HG02678 (cell line): Measurements from ENCODE around the gene PKD1L1.

ENCODE experiments used
- ATAC-seq: cut with Tn5 transposase; IDR thresholded peaks from one replicate; pipeline ENCODE4 v1.9.1; 2021; ENCODE audit warnings: mild to moderate bottlenecking, moderate library complexity; ENCODE audit not compliant: unreplicated experiment

PKD1L1 gene

DNA sequence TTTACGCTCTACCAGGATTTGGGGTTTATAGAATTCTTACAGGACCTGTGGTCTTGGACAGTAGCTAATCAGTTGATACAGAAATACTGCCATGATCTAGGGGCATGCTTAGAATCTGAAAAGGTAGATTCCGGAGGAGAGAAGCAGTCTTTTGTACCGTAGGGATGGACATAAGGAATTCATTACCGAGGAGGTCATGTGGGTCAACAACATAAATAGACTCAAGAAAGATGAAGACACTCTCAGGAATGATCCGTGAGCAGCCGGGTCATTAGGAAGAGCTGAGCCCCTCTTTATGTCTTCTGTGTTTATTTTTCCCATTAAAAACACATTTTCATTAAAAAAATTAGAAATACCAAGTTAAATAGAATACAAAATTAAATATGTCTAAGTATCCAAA, 206.3 kb downstream of the PKD1L1 start:
- no peak for ATAC-seq

DNA sequence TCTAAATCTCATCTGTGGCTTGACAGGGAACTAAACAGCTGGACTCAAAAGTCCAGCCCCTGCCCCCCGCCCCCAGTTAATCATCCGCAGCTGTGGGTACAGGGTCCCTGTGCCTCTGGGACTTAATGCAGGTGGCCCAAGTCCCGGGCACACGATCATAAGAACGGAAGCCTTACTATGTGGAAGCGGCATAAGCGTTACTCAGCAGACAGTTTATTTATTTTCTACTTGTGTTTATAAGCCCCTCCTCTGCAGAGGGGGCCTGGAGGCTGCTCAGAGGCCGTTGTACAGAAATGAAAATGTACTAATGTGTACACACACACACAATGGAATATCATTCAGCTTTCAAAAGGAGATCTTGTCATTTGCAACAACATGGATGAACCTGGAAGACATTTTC, 208.4 kb downstream of the PKD1L1 start:
- no peak for ATAC-seq

GRCh38 chr7:47739301-47739875, 208.9 kb downstream of the PKD1L1 start:
- no peak for ATAC-seq

GRCh38 chr7:47738563-47739166, 209.6 kb downstream of the PKD1L1 start:
- no peak for ATAC-seq

DNA sequence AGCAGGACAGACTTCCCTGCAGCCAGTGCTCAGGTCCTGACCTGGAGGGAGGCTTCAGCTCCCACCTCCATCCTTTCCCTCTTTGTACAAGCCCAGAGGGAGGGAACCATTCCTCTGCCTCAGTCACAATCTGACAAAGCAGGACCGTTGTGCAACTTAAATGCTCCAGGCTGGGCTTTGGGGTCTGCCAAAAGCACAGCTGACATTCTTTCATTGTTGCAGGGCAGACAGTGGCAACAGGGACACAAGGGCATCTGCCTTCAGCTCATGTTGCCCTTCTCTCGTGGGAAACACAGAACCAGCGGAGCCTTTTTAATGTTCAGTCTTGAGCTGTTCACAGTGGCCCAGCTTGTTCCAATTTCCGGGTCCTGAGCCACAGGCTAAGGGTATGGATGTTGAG, 210.7 kb downstream of the PKD1L1 start:
- no peak for ATAC-seq

GRCh38 chr7:47735431-47736345, 212.6 kb downstream of the PKD1L1 start:
- no peak for ATAC-seq

DNA sequence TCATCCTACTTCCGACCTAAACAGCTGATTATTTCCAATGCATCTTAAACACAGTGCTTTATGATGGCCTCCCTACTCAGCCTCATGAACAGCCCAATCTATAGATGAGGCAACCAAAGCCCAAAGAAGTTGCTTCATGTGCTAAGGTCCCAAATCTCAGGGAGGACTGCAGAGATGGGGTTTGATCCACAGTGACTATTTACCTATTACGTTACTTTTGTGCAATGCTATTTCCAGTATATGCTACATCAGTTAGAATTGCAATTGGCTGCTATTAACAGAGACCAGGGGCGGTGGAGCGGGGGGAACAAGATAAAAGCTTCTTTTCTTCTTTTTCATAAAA, 213.3 kb downstream of the PKD1L1 start:
- ATAC-seq: no peak

DNA sequence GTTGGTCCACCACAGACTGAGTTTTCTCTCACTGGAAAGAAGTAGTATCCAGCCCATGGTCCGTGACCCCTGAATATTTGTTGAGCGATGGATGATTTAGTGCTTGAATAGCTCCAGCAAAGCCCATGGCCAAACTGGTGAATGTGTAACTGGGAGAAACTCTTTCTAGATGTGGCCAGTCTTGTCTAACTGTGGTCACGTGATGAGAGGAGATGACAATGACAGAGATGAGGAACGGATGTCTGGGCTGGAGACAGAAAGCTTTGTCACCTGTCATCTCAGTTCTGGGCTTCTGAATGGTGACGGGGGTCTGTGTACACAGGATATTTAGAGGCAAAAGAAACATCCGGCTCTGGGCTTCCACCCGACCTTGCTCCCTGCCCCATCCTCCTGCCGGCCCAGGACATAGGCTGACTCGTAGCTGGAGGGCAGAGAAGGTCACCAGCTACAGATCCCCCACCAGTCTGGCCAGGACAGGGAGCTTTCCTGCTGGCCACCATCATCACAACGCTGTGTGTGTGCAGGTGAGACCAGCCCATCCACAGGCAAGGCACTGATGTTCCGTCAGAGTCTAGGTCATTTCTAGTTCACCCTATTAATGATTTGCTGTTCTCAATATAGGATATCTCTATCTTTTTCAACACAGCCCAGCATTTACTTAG, 213.8 kb downstream of the PKD1L1 start:
- ATAC-seq: no peak

DNA sequence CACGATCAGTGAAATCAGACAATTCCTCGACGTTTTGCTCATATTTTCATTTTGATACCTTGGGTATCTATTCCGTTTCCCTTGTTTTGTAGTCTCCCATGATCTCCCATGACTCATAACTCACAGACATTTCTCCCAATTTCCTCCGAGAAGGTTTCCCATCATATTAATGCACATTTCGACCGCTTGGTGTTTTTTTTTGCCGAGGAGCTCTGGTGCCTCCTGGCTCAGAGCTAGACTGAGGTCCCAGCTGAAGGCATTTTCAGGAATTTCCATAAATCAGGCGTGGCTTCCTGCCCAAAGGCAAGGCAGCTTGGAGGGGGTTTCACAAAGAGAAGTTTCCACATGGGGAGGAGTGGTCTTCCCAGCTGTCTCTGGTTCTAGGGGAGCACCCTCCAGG, 218.1 kb downstream of the PKD1L1 start:
- no peak for ATAC-seq

GRCh38 chr7:47726047-47726726, 222.1 kb downstream of the PKD1L1 start:
- no peak for ATAC-seq

DNA sequence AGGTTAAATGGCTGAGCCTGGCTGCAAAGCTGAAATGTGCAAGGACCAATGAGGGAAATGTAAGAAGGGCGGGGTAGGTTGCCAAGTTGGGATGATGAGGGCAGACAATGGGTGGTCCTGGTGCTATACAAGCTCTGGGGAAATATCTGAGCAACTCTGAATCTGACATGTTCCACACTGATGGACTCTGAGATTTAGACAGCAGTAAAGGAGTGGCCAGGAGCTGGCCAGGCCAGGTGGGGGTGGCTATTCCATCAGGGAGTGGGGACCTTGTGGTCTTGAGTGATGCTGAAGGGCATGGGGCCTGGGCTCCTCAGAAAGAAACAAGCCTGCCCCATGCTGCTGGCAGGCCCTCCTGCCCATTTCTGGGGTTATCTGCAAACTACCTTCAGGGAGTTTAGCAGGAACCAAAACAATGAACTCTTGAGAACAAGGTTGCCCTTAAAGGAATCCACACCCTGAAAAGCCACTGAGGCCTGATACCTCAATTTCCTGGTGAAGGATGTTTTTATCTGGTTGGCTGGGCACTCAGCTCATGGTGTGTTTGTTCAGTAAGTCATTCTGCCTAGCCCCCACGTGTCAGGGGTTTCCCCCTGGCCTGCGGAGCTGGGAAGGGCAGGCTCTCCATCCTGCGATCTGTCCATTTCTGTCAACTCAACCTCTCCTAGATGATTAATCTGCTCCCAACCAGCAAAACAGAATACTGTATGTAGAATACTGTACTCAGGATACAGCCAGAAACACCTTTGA, 223.1 kb downstream of the PKD1L1 start:
- ATAC-seq: no peak
